GM12864 (cell line): Measurements from ENCODE around the gene DACT2.
"Not testable (repeated sequence)": the region's sequence is repeated elsewhere in the genome, so short reads cannot be mapped to it uniquely, and the experiment has no call there.

Experiments
- DNase-seq: peaks from one replicate; pipeline ENCODE4 v3.0.0-alpha.2; 2011; ENCODE audit warnings: low read depth
- H3K4me3 ChIP-seq: 2 replicates; pipeline ENCODE4 v1.5.1; 2011; ENCODE audit warnings: mild to moderate bottlenecking, low read depth, low read length, control low read depth
- TF ChIP-seq, protein P1 (sequence below): IDR thresholded peaks from 2 replicates; pipeline ENCODE4 v1.5.1; 2011; ENCODE audit warnings: low read depth, mild to moderate bottlenecking, moderate library complexity, low read length, control low read depth, inconsistent platforms; ENCODE audit errors: missing control alignments

DACT2 gene

GRCh38 chr6:168314021-168314420 lies 5.6 kb downstream of the DACT2 start:
- TF ChIP-seq, protein P1, sequence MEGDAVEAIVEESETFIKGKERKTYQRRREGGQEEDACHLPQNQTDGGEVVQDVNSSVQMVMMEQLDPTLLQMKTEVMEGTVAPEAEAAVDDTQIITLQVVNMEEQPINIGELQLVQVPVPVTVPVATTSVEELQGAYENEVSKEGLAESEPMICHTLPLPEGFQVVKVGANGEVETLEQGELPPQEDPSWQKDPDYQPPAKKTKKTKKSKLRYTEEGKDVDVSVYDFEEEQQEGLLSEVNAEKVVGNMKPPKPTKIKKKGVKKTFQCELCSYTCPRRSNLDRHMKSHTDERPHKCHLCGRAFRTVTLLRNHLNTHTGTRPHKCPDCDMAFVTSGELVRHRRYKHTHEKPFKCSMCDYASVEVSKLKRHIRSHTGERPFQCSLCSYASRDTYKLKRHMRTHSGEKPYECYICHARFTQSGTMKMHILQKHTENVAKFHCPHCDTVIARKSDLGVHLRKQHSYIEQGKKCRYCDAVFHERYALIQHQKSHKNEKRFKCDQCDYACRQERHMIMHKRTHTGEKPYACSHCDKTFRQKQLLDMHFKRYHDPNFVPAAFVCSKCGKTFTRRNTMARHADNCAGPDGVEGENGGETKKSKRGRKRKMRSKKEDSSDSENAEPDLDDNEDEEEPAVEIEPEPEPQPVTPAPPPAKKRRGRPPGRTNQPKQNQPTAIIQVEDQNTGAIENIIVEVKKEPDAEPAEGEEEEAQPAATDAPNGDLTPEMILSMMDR: no peak

DNA sequence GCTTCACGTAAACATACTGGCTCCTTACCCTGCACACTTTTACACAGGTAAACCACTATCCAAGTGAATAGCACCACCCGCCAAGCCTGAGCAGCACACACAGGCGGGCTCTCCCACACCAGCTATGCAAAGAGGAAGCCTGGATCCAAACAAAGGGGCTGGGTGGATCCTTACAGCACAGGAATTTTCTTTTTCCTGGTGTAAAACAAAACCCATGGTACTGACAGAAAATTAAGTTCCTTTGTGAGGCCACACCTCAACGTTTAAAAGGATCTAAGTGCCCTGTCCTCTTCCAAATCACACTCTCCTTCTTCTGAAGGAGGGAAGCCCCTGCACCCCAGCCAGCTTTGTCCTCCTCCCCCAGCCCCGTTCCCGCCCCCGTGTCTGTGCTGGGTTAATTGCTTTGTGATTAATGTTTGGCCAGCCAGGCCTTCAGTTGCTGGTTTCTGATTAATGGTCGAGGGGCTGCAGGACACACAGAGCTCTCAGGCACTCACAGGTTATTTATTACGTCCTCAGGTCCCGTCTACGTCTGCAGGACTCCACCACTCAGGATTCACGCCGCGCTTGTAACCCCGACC lies 6.1 kb downstream of the DACT2 start:
- TF ChIP-seq, protein P1: no peak
- H3K4me3 ChIP-seq: no peak overlapping the region
- no peak for DNase-seq

More at GRCh38 chr6:168314021-168314420, 5.6 kb downstream of the DACT2 start:
- DNase-seq: no peak
- no peak overlapping the region for H3K4me3 ChIP-seq

DNA sequence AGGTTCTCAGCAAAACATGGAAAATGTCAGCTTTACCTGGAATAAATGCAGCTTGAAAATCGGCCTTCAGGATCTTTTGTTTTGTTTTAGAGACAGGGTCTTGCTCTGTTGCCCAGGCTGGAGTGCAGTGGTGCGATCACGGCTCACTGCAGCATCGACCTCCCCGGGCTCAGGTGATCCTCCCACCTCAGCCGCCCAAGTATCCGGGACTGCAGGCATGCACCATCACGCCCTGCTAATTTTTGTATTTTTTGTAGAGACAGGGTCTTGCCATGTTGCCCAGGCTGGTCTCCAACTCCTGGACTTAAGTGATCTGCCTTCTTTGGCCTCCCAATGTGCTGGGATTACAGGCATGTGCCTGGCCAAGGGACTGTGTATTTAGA lies 7.5 kb downstream of the DACT2 start:
- not testable (repeated sequence) for H3K4me3 ChIP-seq, DNase-seq

DNA sequence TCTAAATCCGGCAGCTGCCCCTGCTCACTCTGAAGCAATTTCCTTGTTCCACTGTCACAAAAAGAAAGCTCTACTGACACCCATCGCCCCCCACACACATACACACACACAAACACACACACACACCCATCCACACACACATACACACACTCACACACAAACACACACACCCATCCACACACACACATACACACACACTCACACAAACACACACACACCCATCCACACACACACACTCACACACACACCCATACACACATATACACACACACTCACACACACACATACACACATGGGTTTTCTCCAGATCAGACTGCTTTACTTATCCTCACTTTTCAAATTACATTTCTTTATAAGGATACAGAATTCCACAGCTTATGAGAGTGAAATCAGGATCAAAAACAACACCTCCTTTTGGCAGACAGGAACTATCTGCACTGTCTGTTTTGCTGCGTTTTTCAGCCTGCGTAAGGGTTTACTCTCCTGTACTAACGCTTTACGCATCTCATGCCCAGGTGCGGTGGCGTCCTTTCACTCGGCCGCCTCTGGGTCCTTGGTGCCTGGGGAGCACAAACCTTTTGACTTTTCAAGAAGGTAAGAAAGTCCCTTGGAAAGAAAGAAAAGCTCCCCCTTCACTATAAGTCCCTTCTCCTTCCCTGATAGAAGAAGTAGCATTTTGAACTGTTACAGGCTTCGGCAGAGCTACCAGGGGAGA lies 8.0 kb downstream of the DACT2 start:
- no peak overlapping the region for H3K4me3 ChIP-seq
- TF ChIP-seq, protein P1: no peak

DNA sequence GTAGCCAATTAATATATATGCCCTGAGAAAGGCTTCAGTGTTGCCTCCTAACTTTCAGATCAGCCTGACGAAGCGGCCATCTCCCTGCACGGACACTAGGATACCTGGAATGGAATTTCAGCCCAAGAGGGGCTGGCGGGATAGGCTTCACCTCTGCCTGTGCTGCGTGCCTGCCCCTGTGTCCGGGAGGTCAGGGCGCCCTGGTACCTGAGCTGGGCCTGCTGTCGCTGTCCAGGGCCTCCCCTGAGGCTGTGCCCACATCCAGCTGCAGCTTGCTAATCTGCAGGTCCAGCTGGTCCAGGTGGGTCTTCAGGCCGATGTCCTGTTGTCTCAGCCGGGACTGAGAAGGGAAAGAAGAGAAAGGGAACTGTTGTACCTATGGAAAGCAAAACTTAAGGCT lies 8.6 kb downstream of the DACT2 start:
- TF ChIP-seq, protein P1: no peak

More for the DNA sequence above, 8.0 kb downstream of the DACT2 start:
- DNase-seq: no peak

DNA sequence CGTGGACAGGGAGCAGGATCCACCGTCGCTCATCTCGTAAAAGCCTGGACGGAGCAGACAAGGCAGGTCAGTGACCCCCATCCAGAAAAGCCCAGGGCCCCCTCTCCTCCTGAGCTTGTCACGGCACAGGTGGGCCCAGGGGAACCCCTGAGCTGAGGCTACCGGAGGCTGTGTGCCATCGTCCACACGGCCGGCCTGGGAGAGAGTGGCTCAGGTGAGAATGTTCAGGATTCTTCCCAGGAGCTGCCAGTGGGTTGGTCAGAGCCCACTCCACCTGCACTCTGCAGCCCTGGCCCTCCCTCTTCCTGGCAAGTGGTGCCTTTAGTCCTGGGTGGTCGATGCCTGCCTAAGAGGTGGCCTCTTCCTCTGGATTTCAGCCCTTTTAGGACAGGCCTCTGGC lies 9.2 kb downstream of the DACT2 start:
- no peak for DNase-seq
- TF ChIP-seq, protein P1: no peak
- H3K4me3 ChIP-seq: no peak overlapping the region

More for the DNA sequence above, 8.6 kb downstream of the DACT2 start:
- H3K4me3 ChIP-seq: no peak overlapping the region
- DNase-seq: no peak

DNA sequence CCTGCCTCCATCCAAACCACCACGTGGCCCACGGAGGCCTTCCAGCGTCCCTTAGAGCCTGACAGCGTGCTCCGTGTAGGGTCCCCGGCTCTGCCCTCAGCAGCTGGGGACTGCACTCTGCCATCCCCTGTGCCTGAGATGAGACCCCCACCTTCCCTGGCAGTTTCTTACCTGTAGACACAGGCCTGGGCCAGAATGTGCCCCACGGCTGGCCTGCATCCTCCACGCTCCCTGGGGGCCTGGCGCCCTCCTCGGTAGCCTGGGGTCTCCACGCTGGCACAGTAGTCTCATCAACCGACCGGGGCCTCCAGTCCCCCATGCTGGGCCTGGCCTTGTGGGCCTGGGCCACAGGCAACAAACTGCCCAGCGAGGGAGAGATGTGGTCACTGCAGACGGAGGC lies 9.6 kb downstream of the DACT2 start:
- TF ChIP-seq, protein P1: no peak
- H3K4me3 ChIP-seq: no peak overlapping the region
- DNase-seq: no peak
